Daoy (cell line): ENCODE measurements around the gene IFT81. TPM values are rescaled to one million over a fixed set of nuclear protein-coding genes. Genes with fewer than 3 reads are reported as not detected.
"Not testable (repeated sequence)": the region's sequence is repeated elsewhere in the genome, so short reads cannot be mapped to it uniquely, and the experiment has no call there.

ENCODE experiments used
- DNase-seq: peaks from one replicate; pipeline ENCODE4 v3.0.0-alpha.2; 2015; ENCODE audit warnings: low read depth
- total RNA-seq: library from RNA; depleted of rRNA; stranded (reverse); fragments of >200 nt; shearing (Covaris generic); gene quantifications from 2 replicates; pipeline ENCODE4 v1.2.3, GENCODE V29; 2014

The IFT81 gene
- total RNA-seq, 1 experiment from 2014 or later: 8.9 TPM

DNA sequence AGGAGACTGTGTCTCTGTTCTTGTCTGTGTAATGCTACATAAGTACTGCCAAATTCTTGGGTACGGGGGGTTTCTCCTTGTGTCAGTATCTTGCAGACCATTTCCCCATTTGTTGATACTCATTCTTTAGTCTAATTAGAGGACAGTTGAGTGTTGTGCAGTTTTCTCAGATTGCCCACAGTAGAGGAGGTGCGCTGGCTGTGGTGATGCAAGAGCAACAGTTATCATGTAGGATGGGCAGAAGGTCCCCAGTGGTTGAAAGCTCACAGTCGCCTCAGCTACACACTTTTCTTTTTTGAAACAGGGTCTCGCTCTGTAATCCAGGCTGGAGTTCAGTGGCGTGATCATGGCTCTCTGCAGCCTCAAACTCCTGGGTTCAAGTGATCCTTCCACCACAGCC, 119.1 kb downstream of the IFT81 start:
- DNase-seq: no peak

DNA sequence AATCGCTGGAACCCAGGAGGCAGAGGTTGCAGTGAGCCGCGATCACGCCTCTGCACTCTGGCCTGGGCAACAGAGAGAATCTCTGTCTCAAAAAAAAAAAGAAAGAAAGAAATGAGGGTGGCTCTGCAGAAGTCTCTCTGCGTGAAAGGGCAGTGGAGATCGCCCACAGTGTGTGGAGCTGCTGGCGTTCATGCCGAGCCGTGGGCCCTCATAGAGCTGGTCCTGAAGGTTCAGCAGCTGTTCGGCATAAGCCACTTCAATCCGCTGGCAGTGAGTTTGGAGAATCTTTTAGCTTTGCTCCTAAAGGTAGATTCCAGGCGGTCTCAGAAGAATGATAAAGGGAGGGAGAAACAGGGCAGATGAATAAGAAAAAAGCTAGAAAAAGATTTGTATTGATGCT, 120.2 kb downstream of the IFT81 start:
- DNase-seq: no peak

DNA sequence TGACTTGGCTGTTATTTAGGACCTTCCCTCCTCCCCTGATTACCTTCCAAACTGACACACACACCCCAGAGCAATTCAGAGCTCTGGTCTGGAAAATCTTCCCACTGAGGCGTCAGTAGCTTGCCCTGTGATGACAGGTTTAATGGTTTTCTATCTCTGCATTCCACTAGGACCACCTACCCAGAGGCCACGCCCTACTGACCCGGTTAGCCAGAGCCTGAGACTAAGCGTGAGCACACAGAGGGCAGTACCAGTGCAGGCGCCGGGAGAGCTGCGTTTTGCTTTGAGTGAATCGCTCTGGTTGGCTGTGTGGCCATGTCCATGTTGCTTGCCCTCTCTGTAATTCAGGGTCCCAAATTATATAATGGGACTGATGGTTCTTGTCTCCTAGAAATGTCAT, 120.7 kb downstream of the IFT81 start:
- DNase-seq: no peak

DNA sequence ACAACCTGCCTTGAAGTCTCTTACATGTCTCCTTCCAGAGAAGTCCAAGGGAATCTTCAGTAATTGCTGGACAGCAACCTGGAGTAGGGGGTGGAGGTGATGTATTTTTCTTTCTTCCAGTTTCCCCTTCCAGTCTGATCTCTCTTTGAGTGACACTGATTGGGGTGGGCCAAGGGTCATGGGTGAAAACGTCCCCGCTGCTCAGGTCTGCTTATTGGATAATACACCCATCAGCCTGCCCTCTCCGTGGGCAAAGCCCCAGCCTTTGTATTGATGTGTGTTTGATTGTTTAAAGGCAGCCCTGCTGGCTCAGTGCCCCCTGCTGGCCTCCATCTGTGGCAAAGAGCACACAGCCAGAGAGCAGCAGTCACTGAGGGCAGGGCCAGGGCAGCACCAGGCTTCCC, 121.2 kb downstream of the IFT81 start:
- DNase-seq: peak; percentile 29

DNA sequence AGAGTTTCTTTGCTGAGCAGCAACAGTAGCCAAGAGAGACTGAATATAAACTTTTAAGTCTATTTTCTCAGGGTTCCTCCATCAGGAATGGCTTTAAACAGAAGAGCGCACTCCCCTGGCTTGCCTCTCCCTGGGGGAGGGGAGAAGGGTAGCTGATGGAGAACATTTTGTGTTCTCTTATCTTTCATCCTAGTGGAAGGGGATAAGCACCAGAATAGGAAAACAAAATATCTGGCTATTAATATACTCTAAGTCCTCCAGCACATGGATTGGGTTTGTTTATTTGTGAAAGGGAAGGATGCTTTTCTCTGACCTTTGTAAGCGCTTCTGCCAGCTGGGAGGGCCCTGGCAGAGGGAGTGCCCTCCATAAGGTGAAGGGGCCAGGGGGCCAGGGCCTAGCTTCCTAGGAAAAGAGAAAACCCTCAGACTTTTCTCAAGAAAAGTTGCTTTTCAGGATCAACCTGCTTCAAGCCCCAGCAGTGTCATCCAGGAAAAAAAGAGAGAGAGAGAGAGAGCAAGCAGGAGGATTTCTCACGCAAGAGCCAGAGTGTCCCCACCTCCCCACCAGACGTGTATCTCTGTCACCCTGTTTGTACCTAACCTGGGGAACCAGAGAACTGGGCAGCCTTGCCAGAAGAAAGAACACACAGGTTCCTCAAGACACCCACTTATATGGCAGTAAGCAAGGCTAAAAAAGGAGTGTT, 122.6 kb downstream of the IFT81 start:
- DNase-seq: no peak

DNA sequence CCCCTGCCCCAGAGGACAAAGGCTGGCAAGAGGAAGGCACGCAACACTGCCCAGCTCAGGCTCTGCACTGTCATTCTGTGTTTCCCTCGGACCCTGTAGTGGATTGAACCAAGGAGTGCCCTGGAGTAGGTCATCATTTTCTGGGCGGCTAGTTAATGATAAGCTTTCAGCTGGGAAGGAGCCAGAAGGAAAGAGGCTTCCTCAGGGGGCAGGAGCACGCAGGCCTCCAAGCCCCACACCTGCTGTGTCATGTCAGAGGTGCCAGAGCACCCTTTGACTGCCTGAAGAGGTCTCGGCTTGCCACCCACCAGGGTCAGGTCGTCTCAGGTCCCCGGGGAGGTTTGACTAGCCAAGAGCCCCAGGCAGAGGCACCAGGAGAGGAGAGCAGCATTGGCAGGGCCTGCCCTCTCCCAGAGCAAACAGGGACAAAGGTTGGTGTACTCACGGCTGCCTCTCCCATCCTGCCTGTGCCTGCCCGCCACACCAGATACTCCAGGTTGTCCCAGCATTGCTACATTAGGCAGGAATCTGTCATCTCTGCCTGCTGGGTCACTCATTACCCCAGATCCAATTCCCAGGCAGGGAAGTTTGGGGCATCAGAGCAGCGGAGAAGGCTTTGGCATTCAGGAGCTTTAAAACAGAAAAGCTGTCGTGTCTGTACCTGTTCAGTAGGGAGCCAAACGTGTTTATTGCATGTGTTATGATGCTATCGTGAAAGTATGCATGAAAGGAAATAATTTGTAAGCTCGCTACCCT, 123.4 kb downstream of the IFT81 start:
- DNase-seq: no peak

DNA sequence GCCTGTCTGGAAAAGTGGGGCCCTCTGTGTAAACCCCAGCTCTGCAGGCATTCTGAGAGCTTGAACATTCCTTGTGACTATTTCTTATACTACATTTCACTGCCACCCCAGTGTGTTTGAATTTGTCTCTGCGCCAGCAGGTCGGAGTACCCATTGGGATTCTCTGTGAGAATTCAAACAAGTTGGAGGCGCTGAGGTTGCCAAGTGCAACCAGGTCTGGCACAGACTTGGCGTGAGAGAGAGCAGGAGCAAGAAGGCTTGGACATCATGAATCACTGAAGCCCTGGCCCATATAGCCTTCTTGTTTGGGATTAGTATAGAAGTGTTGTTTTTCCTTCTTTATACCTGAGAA, 123.9 kb downstream of the IFT81 start:
- no peak for DNase-seq

DNA sequence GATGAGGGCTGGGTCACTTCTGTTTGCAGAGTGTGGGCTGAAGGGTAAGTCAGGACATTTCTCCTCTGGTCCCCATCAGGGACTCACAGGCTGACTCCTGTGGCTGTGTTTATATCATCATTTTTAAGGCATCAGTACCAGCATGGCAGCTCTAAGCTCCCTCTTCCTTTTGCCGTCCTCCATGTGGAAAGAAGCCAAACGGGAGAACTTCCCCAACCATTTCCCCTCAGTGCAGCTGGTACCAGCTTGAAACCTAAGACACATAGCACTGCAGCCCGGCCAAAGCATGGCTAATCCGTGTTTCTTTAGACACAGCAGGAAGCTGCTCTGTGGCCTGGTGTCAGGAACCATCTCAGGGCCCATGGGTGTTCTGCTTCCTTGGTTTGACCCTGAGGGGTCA, 124.9 kb downstream of the IFT81 start:
- no peak for DNase-seq

DNA sequence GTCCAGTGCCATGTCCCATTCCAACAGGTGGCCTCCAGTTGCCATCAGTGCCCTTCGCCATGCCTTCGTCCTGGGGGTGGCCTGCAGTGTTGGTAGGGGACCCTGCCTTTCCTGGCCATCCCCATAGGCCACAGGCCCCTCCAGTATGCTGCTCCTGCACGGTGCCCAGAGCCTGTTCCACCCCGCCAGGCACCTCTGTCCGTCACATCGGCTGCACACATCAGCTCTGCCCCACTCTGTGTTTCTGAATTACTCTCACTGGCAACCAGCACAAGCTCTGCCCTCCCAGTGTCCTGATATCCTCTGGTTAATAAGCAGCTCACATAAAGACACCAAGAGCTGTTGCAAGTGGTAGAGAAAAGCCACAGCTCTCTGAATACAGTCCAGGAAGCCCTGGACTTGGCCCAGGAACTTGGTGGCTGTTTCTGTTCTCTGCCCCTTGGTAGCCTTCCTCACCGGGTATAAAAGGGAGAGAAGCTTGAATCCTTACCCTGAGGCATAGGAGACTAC, 125.6 kb downstream of the IFT81 start:
- DNase-seq: no peak

DNA sequence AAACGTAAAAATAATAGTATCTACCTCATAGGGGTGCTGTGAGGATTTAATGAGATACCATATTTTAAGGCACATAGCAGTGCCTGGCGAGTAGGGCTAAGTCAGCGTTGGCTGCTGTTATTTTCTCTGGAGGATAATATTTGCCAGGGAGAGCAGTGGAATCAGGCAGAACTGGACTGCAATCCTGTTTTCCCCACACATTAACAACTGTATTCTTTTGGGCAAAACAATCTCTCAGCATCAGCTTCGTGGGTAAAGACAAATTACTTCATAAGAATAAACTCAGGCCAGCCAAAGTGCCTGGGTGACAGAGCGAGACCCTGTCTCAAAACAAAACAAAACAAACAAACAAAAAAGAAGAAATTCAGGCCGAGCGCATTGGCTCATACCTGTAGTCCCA, 127.2 kb downstream of the IFT81 start:
- no peak for DNase-seq

DNA sequence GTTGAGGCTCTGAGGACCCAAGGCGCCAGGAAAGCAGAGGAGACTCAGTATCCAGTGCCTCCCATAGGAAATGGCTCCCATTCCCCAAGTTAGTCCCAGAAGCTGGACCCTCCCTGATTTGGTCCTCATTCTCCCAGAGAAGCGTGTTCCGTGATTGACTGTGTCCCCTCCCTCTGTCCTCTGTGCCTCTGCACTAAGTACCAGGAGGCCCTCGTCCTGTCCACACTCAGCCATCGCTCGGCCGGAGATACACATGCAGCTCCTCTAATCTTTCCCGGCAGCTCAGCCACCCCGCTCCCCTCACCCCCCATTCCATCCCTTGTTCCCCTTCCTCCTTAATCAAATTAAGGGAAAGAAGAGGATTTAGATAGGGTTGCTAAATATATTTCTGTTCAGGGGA, 128.6 kb downstream of the IFT81 start:
- no peak for DNase-seq

DNA sequence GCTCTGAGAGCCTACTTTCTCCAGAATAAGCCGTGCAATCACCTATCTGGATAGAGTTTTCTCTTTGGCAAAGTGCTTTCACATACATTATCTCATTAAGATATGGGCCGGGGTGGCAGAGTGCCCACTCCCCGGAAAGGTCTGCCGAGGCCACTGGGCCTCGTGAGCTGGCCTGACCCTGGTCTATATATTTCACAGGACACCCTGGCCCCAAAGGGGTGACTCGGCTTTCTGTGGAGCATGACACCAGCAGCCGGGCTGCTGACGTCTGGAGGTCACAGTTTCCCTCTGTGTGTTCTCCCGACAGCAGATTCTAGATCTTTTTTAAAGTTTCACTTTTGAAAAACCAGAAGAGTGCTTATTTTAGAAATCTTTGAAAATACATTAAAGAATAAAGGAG, 129.0 kb downstream of the IFT81 start:
- DNase-seq: no peak

DNA sequence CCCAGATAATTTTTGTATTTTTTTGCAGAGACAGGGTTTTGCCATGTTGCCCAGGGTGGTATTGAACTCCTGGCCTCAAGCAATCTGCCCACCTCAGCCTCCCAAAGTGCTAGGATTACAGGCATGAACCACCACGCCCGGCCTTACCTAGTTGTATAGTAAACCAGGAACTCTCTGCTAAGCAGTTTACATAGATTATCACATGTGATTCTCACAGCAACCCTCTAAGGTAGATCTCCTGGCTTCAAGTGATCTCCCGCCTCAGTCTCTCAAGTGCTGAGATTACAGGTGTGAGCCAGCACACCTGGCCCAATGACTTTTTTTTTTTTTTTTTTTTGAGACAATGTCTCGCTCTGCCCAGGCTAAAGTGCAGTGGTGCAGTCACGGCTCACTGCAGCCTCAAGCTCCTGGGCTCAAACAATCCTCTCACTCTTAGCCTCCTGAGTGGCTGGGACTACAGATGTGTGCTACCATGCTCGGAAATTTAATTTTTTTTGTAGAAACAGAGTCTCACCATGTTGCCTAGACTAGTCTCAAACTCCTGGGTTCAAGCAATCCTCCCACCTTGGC, 130.9 kb downstream of the IFT81 start:
- no peak for DNase-seq

DNA sequence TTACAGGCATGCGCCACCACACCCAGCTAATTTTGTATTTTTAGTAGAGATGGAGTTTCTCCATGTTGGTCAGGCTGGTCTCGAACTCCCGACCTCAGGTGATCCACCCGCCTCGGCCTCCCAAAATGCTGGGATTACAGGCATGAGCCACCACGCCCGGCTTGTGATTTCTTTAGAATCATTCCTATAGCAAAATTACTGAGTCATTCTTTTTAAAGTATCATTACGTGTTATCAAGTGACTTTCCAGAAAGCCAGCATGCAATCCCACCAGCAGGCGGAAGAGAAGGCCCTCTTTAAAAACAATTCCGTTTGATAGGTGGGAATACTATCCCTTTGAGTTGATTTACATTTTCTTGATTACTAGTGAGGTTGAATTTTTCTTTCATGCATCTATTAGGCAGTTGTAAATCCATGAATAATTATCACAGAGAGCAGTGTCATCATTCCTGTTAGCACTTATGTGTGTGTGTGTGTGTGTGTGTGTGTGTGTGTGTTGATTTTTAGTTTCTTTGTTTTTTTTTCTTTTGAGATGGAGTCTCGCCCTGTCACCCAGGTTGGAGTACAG, 131.8 kb downstream of the IFT81 start:
- not testable (repeated sequence) for DNase-seq

DNA sequence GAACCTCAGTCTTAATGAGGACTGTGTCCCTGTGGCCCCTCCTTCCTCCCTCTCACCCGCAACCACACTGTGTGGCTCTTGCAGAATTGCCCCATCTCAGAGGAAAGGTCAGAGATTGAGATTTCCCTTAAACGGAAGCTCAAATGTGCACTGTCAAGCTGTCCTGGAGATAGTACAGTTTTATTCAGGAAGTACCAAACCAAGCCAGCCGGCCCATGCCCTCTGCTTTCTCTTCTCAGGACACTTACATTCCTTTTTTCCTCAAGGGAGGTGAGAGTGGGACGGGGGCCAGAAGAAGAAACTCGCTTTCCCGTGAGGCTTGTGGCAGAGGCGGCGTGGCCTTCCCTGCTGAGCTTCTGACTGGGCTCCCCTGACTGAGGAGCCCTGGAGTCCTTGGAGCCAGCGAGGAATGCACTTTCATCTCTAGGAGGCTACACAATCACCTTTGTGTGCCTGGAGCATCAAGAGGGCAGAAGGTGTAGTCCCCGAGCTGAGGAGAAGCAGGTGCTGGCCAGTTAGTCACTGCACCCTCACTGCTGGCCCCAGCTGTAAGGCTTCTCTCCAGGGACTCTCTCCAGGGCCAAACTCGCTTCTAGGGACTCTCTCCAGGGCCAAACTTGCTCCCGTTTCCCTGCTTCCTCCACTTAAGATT, 132.7 kb downstream of the IFT81 start:
- DNase-seq: no peak

DNA sequence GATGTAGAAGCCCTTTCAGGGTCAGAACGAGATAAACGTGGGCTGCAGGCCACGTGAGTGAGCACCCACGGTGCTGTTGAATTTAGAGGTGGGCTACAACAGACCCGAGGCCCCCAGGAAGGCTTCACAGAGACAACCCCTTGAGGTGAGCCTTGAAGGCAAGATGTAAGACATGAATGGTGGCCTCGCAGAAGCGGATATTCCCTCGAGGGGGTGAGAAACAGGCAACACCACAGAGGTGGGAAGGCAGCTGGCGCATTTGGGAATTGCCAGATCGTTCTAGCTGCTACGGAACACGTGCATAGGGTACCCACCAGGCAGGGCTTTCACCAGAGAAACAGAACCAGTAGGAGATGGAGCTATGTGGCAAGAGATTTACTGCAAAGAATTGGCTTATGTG, 134.3 kb downstream of the IFT81 start:
- DNase-seq: no peak

DNA sequence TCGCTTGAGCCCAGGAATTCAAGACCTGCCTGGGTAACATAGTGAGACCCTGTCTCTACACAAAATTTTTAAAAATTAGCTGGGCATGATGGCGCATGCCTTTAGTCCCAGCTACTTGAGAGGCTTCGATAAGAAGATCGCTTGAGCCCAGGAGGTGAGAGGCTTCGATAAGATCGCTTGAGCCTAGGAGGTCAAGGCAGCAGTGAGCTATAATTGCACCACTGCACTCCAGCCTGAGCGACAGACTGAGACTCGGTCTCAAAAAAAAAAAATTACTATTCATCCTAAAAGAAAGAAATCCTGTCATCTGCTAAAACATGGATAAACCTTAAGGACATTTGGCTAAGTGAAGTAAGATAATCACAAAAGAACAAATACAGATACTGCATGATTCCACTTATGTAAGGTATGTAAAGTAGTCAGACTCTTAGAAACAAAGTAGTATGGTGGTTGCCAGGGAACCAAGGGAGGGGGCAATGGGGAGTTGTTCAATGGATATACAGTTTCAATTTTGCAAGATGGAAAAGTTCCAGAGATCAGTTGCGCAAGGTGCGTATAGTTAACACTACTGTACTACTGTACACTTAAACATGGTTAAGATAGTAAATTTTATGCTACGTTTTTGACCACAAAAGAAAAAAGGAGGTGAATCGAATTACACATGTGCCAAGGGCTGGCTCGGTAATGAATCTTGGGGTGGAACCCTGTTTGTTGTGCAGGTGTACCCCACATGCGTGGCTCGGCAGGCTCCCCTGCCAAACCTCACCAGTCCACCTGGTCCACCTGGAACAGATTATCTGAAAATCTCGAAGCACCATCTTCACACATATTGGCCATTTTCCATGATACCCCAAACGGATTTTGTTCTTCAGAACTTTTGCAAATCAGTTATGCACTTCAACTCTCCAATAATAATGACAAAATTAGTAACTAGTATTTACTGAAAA, 138.6 kb downstream of the IFT81 start:
- no peak for DNase-seq

DNA sequence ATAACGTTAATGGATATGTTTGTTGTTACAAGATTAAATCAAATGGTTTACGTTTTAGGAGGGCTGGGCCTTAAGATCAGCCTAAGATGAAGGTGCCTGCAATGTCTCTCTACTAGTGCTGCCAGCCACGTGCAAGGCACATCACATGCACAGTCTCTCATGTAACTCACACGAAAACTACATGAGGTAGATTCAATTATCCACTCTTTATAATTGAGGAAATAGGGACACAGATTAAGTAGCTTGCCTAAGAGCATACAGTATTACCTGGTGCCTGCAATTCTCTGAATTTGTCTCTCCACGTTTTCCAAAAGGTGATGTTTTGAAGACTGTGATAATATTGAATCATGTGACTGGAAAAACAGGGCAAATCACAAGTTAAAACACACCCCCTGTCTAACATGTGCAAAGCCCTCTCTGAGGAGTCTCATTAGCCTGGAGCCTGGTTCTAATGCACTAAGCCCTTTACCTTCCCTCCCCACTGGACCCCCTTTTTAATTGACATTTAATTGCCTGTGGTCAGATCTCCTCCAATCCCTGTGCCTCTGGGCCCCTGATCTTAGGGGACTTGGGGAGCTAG, 142.3 kb downstream of the IFT81 start:
- peak; percentile 23 for DNase-seq

DNA sequence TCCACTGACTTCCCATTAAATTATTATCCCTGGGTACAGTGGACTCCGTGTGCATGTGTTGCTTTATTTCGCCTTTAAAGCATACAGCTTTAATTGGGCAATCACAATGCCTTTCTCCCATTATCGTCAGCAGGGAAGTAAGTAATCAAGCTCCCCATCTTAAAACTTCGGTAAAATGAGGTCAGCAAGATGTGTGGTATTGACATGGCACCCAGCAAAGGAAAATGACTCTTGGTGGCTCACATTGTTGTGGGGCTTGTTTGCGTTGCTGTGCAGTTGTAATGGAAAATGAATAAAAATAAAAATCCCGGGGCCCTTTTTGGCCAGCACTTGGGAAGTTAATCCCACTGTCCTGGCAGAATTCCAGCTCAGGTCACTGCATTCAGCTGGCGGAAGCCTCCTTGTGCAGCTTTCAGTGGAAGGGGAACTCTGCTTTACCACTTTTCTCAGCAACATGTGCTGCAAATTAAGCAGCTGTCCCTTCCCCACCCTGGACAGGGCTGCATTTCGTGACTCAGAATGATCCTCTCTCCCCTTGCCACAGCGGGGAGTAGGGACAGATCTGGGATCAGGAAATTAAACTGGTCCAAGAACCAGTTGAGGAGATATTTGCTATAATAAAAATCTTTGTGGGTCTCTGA, 142.9 kb downstream of the IFT81 start:
- DNase-seq: peak; percentile 78
